Right renal cortex interstitium (tissue), 3 donors: Measurements from ENCODE around the gene DDC. TPM values are rescaled to one million over a fixed set of nuclear protein-coding genes. Genes with fewer than 3 reads are reported as not detected.
"Not testable (repeated sequence)": the region's sequence is repeated elsewhere in the genome, so short reads cannot be mapped to it uniquely, and the experiment has no call there.

Source experiments
- DNase-seq, 3 donors: peaks; one replicate each; pipeline ENCODE4 v3.0.0-alpha.2; 2013; ENCODE audit warnings: low read depth in 3 of 3, low spot score in 2 of 3
- polyA plus RNA-seq, 3 donors: library from polyadenylated mRNA; unstranded; fragments of 120-200 nt; gene quantifications; one replicate each; pipeline ENCODE4 v1.2.1, GENCODE V29; 2013; ENCODE audit not compliant: insufficient read length in 3 of 3

Gene DDC
- polyA plus RNA-seq, 3 donors, result 70.3 to 101 (median 83.9) TPM

- no peak for DNase-seq
Measured at GRCh38 chr7:50590535-50590934, 25.3 kb upstream of the DDC start.

- no peak for DNase-seq
Measured at GRCh38 chr7:50589364-50589763, 24.2 kb upstream of the DDC start.

- no peak for DNase-seq
Measured at GRCh38 chr7:50588937-50589336, 23.7 kb upstream of the DDC start.

GRCh38 chr7:50587737-50588136, 22.5 kb upstream of the DDC start:
- no peak for DNase-seq

- no peak for DNase-seq
Measured at GRCh38 chr7:50584793-50585408, 19.7 kb upstream of the DDC start.

GRCh38 chr7:50584386-50584785, 19.2 kb upstream of the DDC start:
- DNase-seq, result no peak

GRCh38 chr7:50583295-50583694, 18.1 kb upstream of the DDC start:
- not testable (repeated sequence) for DNase-seq

GRCh38 chr7:50582271-50582670, 17.1 kb upstream of the DDC start:
- DNase-seq, result not testable (repeated sequence)

- DNase-seq, result not testable (repeated sequence)
Measured at GRCh38 chr7:50580666-50581065, 15.5 kb upstream of the DDC start.

GRCh38 chr7:50580057-50580456, 14.9 kb upstream of the DDC start:
- DNase-seq, result no peak

- not testable (repeated sequence) for DNase-seq
Measured at GRCh38 chr7:50578105-50578504, 12.9 kb upstream of the DDC start.

GRCh38 chr7:50577569-50577968, 12.4 kb upstream of the DDC start:
- no peak for DNase-seq

- not testable (repeated sequence) for DNase-seq
Measured at GRCh38 chr7:50576388-50576787, 11.2 kb upstream of the DDC start.

GRCh38 chr7:50567715-50568261, 2.6 kb upstream of the DDC start:
- no peak for DNase-seq

GRCh38 chr7:50565977-50566376, 772 bp upstream of the DDC start:
- DNase-seq, result no peak

GRCh38 chr7:50565559-50565916, 333 bp upstream of the DDC start:
- DNase-seq, result no peak

- no peak for DNase-seq
Measured at GRCh38 chr7:50564171-50564570, 1.0 kb downstream of the DDC start.

- no peak for DNase-seq
Measured at GRCh38 chr7:50562136-50562535, 3.1 kb downstream of the DDC start.

GRCh38 chr7:50560865-50561351, 4.3 kb downstream of the DDC start:
- no peak for DNase-seq

GRCh38 chr7:50559881-50560280, 5.3 kb downstream of the DDC start:
- no peak for DNase-seq

- DNase-seq, result no peak
Measured at GRCh38 chr7:50558294-50559053, 6.7 kb downstream of the DDC start.

GRCh38 chr7:50557099-50557498, 8.1 kb downstream of the DDC start:
- no peak for DNase-seq
